GM12873 (cell line): ENCODE data around the gene CYBC1.

Experiments
- CTCF ChIP-seq: IDR thresholded peaks from 2 replicates; pipeline ENCODE4 v1.5.1; 2012; ENCODE audit warnings: low read depth, mild to moderate bottlenecking, moderate library complexity, low read length, control low read depth; ENCODE audit not compliant: insufficient read depth; ENCODE audit errors: missing control alignments

The CYBC1 gene

GRCh38 chr17:82412535-82413520, 37.7 kb downstream of the CYBC1 start:
- TF ChIP-seq CTCF: no peak

GRCh38 chr17:82411396-82412053, 39.0 kb downstream of the CYBC1 start:
- TF ChIP-seq CTCF: no peak

GRCh38 chr17:82410014-82410716, 40.4 kb downstream of the CYBC1 start:
- TF ChIP-seq CTCF: no peak

GRCh38 chr17:82408938-82409318, 41.6 kb downstream of the CYBC1 start:
- TF ChIP-seq CTCF: no peak

GRCh38 chr17:82408288-82408937, 42.1 kb downstream of the CYBC1 start:
- TF ChIP-seq CTCF: no peak

GRCh38 chr17:82407255-82407654, 43.3 kb downstream of the CYBC1 start:
- no peak for TF ChIP-seq CTCF
